Stimulated activated CD4-positive, alpha-beta T cell treated with anti-CD3 and anti-CD28 coated beads, TNF-alpha, amount 100 ng/mL, for 4 hours (primary cell): ENCODE measurements around the gene PARN.
"Not testable (repeated sequence)": the region's sequence is repeated elsewhere in the genome, so short reads cannot be mapped to it uniquely, and the experiment has no call there.

Source experiments
- DNase-seq, 3 experiments: peaks; one replicate each; pipeline ENCODE4 v3.0.0-alpha.2; 2020; ENCODE audit warnings: low read depth in 3 of 3

PARN gene

GRCh38 chr16:14632693-14633569, 2.9 kb upstream of the PARN start, which contains the start of gene BFAR:
BFAR (plus strand) TSS chr16:14632951; CDS start chr16:14644347, 11,396 bp downstream.
- DNase-seq = peak; percentile 98 to 99 (median 98)

GRCh38 chr16:14630620-14631330, 715 bp upstream of the PARN start:
- DNase-seq = not testable (repeated sequence)

- DNase-seq = peak in 2 of 3 experiments; percentile 1 to 5
Observed at GRCh38 chr16:14629612-14629918, 495 bp downstream of the PARN start.

GRCh38 chr16:14628806-14629611, 1.1 kb downstream of the PARN start:
- DNase-seq = no peak

GRCh38 chr16:14627078-14627477, 3.0 kb downstream of the PARN start:
- no peak for DNase-seq

GRCh38 chr16:14618566-14618965, 11.5 kb downstream of the PARN start:
- no peak for DNase-seq

- no peak for DNase-seq
Observed at GRCh38 chr16:14616280-14616679, 13.8 kb downstream of the PARN start.

- DNase-seq = no peak
Observed at GRCh38 chr16:14613991-14614390, 16.1 kb downstream of the PARN start.

GRCh38 chr16:14611660-14612059, 18.4 kb downstream of the PARN start:
- DNase-seq = no peak

- DNase-seq = no peak
Observed at GRCh38 chr16:14609716-14610115, 20.3 kb downstream of the PARN start.

- DNase-seq = no peak
Observed at GRCh38 chr16:14608604-14609003, 21.5 kb downstream of the PARN start.

GRCh38 chr16:14608111-14608566, 21.9 kb downstream of the PARN start:
- no peak for DNase-seq

GRCh38 chr16:14606102-14606501, 24.0 kb downstream of the PARN start:
- no peak for DNase-seq

- DNase-seq = no peak
Observed at GRCh38 chr16:14602443-14602963, 27.6 kb downstream of the PARN start.

GRCh38 chr16:14600164-14600563, 29.9 kb downstream of the PARN start:
- DNase-seq = no peak

- DNase-seq = no peak
Observed at GRCh38 chr16:14586637-14587305, 43.3 kb downstream of the PARN start.

- no peak for DNase-seq
Observed at GRCh38 chr16:14585287-14585686, 44.8 kb downstream of the PARN start.

GRCh38 chr16:14580926-14581325, 49.1 kb downstream of the PARN start:
- DNase-seq = not testable (repeated sequence)

- no peak for DNase-seq
Observed at GRCh38 chr16:14579266-14579665, 50.8 kb downstream of the PARN start.

GRCh38 chr16:14576532-14576931, 53.5 kb downstream of the PARN start:
- no peak for DNase-seq

GRCh38 chr16:14576069-14576468, 54.0 kb downstream of the PARN start:
- no peak for DNase-seq
